Activated B cell treated with CpG ODN at 0.5 μM for 24 hours (primary cell): ENCODE results near the gene OBSL1. TPM values are rescaled to one million over a fixed set of nuclear protein-coding genes. Genes with fewer than 3 reads are reported as not detected.

Experiments
- ATAC-seq: fragments of 200-7000 bp; cut with Tn5 transposase; one replicate; pipeline ENCODE4 v1.10.0; 2021; ENCODE audit warnings: low read depth, mild to moderate bottlenecking, moderate library complexity
- CTCF ChIA-PET: fragments of 350-600 bp; sonication (Branson Sonifier 250); formaldehyde crosslinking; loops from one replicate; lab custom pipeline; 2021; ENCODE audit warnings: antibody characterized with exemption; lab: Charles Lee
- POLR2A ChIA-PET: fragments of 350-600 bp; sonication (Branson Sonifier 250); formaldehyde crosslinking; loops from one replicate; lab custom pipeline; 2021; ENCODE audit warnings: antibody characterized with exemption; lab: Charles Lee
- DNase-seq: peaks from one replicate; pipeline ENCODE4 v3.0.0; 2022
- H3K27ac Mint-ChIP-seq: one replicate; pipeline ENCODE4 v1.8.0; 2020; ENCODE audit warnings: mixed read lengths
- H3K27me3 Mint-ChIP-seq: one replicate; pipeline ENCODE4 v1.8.0; 2021; ENCODE audit warnings: mixed read lengths
- H3K36me3 Mint-ChIP-seq: one replicate; pipeline ENCODE4 v1.8.0; 2021; ENCODE audit warnings: low read depth, mixed read lengths
- H3K4me1 Mint-ChIP-seq: one replicate; pipeline ENCODE4 v1.8.0; 2021; ENCODE audit warnings: mixed read lengths
- H3K4me3 Mint-ChIP-seq: one replicate; pipeline ENCODE4 v1.8.0; 2020; ENCODE audit warnings: mild to moderate bottlenecking, mixed read lengths
- H3K9me3 Mint-ChIP-seq: one replicate; pipeline ENCODE4 v1.8.0; 2020; ENCODE audit warnings: mixed read lengths
- CTCF ChIP-seq: fragments of 200-600 bp; IDR thresholded peaks from one replicate; pipeline ENCODE4 v1.8.0; 2022; ENCODE audit warnings: antibody characterized with exemption, mild to moderate bottlenecking
- intact Hi-C: fragments of 100-400 bp; cut with micrococcal nuclease; formaldehyde crosslinking; loops from one replicate; pipeline ENCODE4 v1.15.1; 2024
- total RNA-seq: library from RNA; stranded (reverse); gene quantifications from 2 replicates; pipeline ENCODE4 v1.2.3, GENCODE V29; 2022

Gene OBSL1
- total RNA-seq, 1 donor from 2014 or later: not detected

- no peaks in the 10 kb centered on the region for H3K9me3 Mint-ChIP-seq
- POLR2A ChIA-PET: interaction anchor here (0.7 to 1.0 kb wide), 2 partner anchors 56 to 381 kb away, joined by 3 read pairs; partner anchors contain the start of genes NHEJ1 and STK11IP
- TF ChIP-seq CTCF: no peak
These were observed 29.6 kb downstream of the OBSL1 start for GRCh38 chr2:219541611-219542180.

GRCh38 chr2:219540784-219541504 is 30.4 kb downstream of the OBSL1 start:
- intact Hi-C loops: loop anchor here (1.0 to 5.0 kb wide), 7 partner anchors 19 to 829 kb away; partner anchors contain the start of genes DNAJB2, TTLL4, TUBA4A and TUBA4B
- DNase-seq (no peak), ATAC-seq (no peak)
- Mint-ChIP-seq H3K4me1 (peaks cover 22% of the 10 kb centered on the region), H3K36me3 (no peaks in the 10 kb centered on the region), H3K4me3 (peak overlapping the region; percentile 32), H3K27me3 (peaks cover 28% of the 10 kb centered on the region), H3K9me3 (no peaks in the 10 kb centered on the region), H3K27ac (no peak overlapping the region)
- CTCF ChIA-PET: interaction anchor here (0.6 to 3.9 kb wide), 10 partner anchors 11 to 149 kb away, joined by 3 to 23 read pairs (median 4); no protein-coding TSS in a partner anchor
- POLR2A ChIA-PET: interaction anchor here (0.6 to 1.0 kb wide), 3 partner anchors 42 to 465 kb away, joined by 3 to 5 read pairs (median 4); partner anchors contain the start of genes GMPPA and STK11IP
- no peak for TF ChIP-seq CTCF

More at GRCh38 chr2:219541611-219542180, 29.6 kb downstream of the OBSL1 start:
- H3K27ac Mint-ChIP-seq: no peak overlapping the region
- CTCF ChIA-PET: interaction anchor here (0.6 to 3.9 kb wide), 11 partner anchors 12 to 148 kb away, joined by 3 to 23 read pairs (median 5); no protein-coding TSS in a partner anchor
- H3K27me3 Mint-ChIP-seq: peaks cover 30% of the 10 kb centered on the region
- DNase-seq (peak; percentile 79), ATAC-seq (peak; percentile 36)
- peaks cover 22% of the 10 kb centered on the region for H3K4me1 Mint-ChIP-seq
- H3K4me3 Mint-ChIP-seq: peak overlapping the region; percentile 78
- intact Hi-C loops: loop anchor here (1.0 to 5.0 kb wide), 7 partner anchors 19 to 829 kb away; partner anchors contain the start of genes DNAJB2, TTLL4, TUBA4A and TUBA4B
- H3K36me3 Mint-ChIP-seq: no peaks in the 10 kb centered on the region

GRCh38 chr2:219539926-219540678 is 31.2 kb downstream of the OBSL1 start:
- peaks cover 28% of the 10 kb centered on the region for H3K27me3 Mint-ChIP-seq
- no peak overlapping the region for H3K4me3 Mint-ChIP-seq
- H3K27ac Mint-ChIP-seq: no peak overlapping the region
- intact Hi-C loops: loop anchor here (5.0 kb wide), 3 partner anchors 263 to 828 kb away; partner anchors contain the start of genes DNAJB2, TTLL4, TUBA4A and TUBA4B
- ChIA-PET CTCF (interaction anchor here (1.0 to 3.9 kb wide), 7 partner anchors 10 to 149 kb away, joined by 3 to 23 read pairs (median 7); no protein-coding TSS in a partner anchor), POLR2A (interaction anchor here (0.6 to 0.9 kb wide), 2 partner anchors 42 to 464 kb away, joined by 4 to 5 read pairs; partner anchors contain the start of gene GMPPA)
- H3K9me3 Mint-ChIP-seq: no peaks in the 10 kb centered on the region
- no peak for TF ChIP-seq CTCF
- peaks cover 22% of the 10 kb centered on the region for H3K4me1 Mint-ChIP-seq
- H3K36me3 Mint-ChIP-seq: no peaks in the 10 kb centered on the region
- DNase-seq: no peak
- ATAC-seq: no peak

GRCh38 chr2:219538956-219539788 is 32.2 kb downstream of the OBSL1 start:
- POLR2A ChIA-PET: no interaction called here
- CTCF ChIA-PET: interaction anchor here (1.0 to 1.1 kb wide), 2 partner anchors 9 to 80 kb away, joined by 3 to 4 read pairs; no protein-coding TSS in a partner anchor
- H3K9me3 Mint-ChIP-seq: no peaks in the 10 kb centered on the region
- no peak overlapping the region for H3K4me3 Mint-ChIP-seq
- intact Hi-C loops: no loop called here
- no peak for TF ChIP-seq CTCF
- peaks cover 20% of the 10 kb centered on the region for H3K27me3 Mint-ChIP-seq
- no peak for ATAC-seq
- H3K4me1 Mint-ChIP-seq: peaks cover 14% of the 10 kb centered on the region
- no peak overlapping the region for H3K27ac Mint-ChIP-seq
- no peaks in the 10 kb centered on the region for H3K36me3 Mint-ChIP-seq
- DNase-seq: no peak
